ENCODE results near the gene DPYSL4.

DNA sequence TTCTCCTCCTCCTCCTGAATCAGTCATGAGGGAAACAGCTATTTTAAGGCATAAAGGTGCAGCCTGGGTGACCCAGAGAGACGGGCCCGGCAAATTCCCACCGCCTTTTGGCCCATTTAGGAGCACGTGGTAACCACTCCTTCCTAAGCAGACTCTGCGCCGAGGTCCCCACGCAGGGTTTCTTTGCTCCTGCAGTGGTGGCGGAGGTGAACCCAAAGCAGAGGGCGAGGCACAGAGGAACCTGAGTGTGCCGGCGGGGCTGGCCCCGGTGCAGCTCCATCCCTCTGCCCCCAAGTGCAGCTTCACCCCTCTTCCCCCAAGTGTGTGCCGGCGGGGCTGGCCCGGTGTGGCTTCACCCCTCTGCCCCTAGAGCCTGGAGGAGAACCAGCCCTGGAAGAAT lies 50.6 kb downstream of the DPYSL4 start:
- TF ChIP-seq CTCF (IDR thresholded peaks at IDR 0.05) (no peak), POLR2A (IDR thresholded peaks at IDR 0.05) (no peak)

All from lower leg skin (tissue), 3 donors.